ELR (cell line): ENCODE results near the gene FBXO27.
"Not testable (repeated sequence)": the region's sequence is repeated elsewhere in the genome, so short reads cannot be mapped to it uniquely, and the experiment has no call there.

Source experiments
- DNase-seq: peaks from one replicate; pipeline ENCODE4 v3.0.0-alpha.2; 2015; ENCODE audit warnings: low read depth

FBXO27 gene

DNA sequence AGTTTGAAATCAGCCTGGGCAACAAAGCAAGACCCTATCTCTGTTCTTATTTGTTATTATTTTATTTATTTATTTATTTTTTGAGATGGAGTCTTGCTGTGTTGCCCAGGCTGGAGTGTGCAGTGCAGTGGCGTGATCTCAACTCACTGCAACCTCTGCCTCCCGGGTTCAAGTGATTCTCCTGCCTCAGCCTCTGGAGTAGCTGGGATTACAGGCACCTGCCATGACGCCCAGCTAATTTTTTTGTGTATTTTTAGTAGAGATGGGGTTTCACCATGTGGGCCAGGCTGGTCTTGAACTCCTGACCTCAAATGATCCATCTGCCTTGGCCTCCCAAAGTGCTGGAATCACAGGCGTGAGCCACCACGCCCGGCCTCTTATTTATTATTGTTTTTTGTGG lies 44.6 kb downstream of the FBXO27 start:
- DNase-seq: not testable (repeated sequence)

- DNase-seq: no peak
Measured at GRCh38 chr19:38985262-38985661, 47.1 kb downstream of the FBXO27 start.

- DNase-seq: no peak
Measured at GRCh38 chr19:38980583-38981374, 51.6 kb downstream of the FBXO27 start.

GRCh38 chr19:38979812-38980211 lies 52.5 kb downstream of the FBXO27 start:
- DNase-seq: no peak

- no peak for DNase-seq
Measured at GRCh38 chr19:38978326-38978689, 54.0 kb downstream of the FBXO27 start.

- peak; percentile 68 for DNase-seq
Measured at GRCh38 chr19:38977445-38978325, 54.7 kb downstream of the FBXO27 start.

- peak; percentile 45 for DNase-seq
Measured at GRCh38 chr19:38975861-38976271, 56.5 kb downstream of the FBXO27 start.

DNA sequence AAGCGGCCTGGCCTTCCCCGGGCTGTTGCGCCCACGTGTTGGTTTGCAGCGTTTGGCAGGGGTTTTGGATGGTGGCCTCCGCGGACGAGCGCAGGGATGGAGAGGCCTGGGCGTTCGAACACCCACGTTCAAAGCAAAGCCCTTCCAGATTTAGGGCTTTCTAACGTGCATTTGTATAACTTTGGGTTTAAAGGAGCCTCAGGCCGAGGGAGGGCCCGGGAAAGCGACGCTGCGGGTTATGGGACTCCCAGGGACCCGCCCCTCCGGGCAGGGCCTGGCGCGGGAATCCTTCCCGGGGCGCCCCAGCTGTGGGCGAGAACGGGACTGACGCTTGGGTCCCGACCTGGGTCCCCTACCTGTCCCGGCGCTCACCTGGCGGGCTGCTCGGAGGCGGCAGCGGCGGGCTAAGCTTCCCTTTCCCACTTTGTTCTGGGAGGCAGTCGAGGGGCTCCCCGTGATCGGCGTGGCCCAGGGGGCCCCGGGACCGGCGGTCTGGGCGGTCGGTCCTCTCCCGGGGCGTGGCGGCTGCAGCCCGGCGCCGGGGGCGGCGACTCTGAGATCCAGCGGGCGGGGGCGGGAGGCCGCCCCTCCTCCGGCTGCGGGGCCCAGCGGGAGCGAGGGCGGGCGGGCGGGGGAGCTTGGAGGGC lies 57.0 kb downstream of the FBXO27 start, which contains the start of gene FBXO17:
Gene FBXO17 (minus strand): TSS at position 529 of the 647 bp plus-strand sequence. CDS start 25,423 bp downstream, outside the sequence.
- DNase-seq: peak; percentile 68

GRCh38 chr19:38974624-38975213 lies 57.6 kb downstream of the FBXO27 start:
- peak; percentile 34 for DNase-seq
